ENCODE data around the gene LAIR2. TPM values are rescaled to one million over a fixed set of nuclear protein-coding genes. Genes with fewer than 3 reads are reported as not detected.

The LAIR2 gene, protein sequence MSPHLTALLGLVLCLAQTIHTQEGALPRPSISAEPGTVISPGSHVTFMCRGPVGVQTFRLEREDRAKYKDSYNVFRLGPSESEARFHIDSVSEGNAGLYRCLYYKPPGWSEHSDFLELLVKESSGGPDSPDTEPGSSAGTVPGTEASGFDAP
- total RNA-seq (2022; extraction: Qiagen RNA extraction; ENCODE audit: low read depth) = not detected in 5 replicates

DNA sequence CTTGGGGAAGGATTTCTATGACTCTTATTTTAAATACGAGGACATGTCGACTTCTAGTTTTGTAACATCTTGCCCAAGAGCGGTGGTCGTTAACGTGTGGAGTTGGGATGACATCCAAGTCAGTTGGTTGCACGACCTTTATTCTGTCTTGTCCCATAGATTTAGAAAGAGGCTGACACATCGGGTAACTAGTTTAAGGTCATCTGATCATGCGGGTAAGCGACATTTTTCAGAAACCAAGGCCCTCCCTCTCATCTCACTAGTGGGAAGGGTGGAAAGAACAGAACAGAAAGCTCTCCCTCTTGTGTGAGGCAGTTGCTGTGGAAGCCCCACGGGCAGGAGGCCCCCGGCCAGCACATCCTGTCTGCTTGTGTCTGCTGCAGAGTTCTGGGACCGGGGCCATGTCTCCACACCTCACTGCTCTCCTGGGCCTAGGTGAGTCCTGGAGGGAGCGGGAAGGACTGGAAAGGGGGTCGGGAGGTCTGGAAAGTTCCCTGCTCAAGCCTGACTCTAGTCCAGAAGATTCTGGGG, at the start of gene LAIR2:
LAIR2 (plus strand) TSS at position 314 of the 531 bp plus-strand sequence; CDS start at position 402, 88 bp downstream.

DNA sequence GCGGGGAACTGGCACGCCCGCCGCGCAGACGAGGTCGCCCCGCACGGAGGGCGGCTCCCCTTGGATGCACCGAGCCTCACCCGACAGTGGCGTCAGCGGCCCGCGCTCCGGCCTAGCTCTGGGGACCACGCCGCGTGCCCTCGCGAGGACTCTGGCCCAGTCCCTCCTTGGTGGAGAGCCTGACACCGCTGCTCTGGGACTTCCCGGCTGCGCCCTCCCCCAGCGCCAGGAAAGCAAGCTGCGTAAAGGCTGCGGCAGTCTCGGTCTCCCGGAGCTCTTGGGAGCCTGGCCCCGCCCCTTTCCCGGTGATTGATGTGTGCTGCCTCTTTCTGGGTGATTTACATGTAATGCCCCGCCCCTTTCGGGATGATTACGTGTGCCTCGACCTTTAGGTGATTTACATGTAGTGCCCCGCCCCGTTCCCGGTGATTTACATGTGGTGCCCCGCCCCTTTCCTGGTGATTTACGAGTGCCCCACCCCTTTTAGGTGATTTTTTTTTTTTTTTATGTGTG, 39.0 kb upstream of the LAIR2 start, which contains the start of gene LENG9:
LENG9 (minus strand) TSS at position 248 of the 513 bp plus-strand sequence. CDS start 252 bp downstream, outside the sequence.

DNA sequence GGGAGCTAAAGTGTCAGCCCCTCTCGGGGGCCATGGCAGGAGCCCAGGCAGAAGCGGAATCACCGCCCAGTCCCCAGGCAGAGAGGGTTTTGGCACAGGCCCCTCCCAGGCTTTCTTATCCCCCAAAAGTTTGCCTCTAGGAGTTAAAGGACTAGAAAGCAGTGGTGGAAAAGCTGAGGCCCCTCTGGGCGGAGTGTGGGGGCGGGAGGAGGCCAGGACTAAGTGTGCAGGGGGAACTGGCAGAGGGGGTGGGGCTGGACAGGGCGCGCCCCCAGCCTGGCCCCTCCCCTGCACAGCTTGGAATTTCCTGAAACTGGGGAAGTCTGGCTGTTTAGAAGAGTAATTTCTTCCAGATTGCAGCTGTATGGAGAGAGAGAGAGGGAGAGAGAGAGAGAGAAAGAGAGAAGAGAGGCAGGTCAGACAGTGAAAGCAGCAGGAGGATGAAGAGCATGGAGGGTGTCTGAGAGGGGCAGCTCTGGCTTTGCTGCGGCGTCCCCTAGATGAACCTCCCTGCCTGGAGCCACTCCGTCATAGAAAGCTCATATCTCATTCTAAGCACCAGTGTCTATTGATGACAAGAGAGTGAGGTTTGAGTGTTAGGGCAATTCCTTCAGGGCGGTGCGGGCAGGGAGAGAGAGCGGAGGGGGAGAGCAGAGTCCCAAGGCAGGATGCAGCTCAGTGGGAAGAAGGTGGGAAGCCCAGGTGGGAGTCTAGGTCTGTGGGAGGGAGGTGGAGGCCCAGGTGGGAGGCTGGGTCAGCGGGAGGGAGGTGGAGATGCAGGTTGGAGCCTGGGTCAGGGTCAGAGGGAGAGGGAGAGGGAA, 29.4 kb upstream of the LAIR2 start, which contains the start of gene CDC42EP5:
CDC42EP5 (minus strand) TSS at position 226 of the 821 bp plus-strand sequence. CDS start 7,749 bp downstream, outside the sequence.

Other genes with a start within 250 kb of the LAIR2 start
- gene LILRB5, start 245.6 kb upstream of the LAIR2 start, total RNA-seq (2022; extraction: Qiagen RNA extraction; ENCODE audit: low read depth) = 0.03 to 0.06 TPM in 2 of 5 replicates, not detected in the others
- 0.14 TPM in 1 of 5 replicates, not detected in the others for gene LILRB2, start 221.7 kb upstream of the LAIR2 start, total RNA-seq (2022; extraction: Qiagen RNA extraction; ENCODE audit: low read depth)
- gene LILRA5, start 189.7 kb upstream of the LAIR2 start, total RNA-seq (2022; extraction: Qiagen RNA extraction; ENCODE audit: low read depth) = not detected in 5 replicates
- gene LILRA4, start 163.7 kb upstream of the LAIR2 start, total RNA-seq (2022; extraction: Qiagen RNA extraction; ENCODE audit: low read depth) = not detected in 5 replicates
- 0.08 to 0.12 TPM in 2 of 5 replicates, not detected in the others for gene LAIR1, start 137.9 kb upstream of the LAIR2 start, total RNA-seq (2022; extraction: Qiagen RNA extraction; ENCODE audit: low read depth)
- gene TTYH1, start 87.4 kb upstream of the LAIR2 start, total RNA-seq (2022; extraction: Qiagen RNA extraction; ENCODE audit: low read depth) = 0.10 TPM in 1 of 5 replicates, not detected in the others
- 85.8 to 138 TPM (median 96.4 TPM) in 5 replicates for gene LENG8, start 53.6 kb upstream of the LAIR2 start, total RNA-seq (2022; extraction: Qiagen RNA extraction; ENCODE audit: low read depth)
- 4.6 to 7.5 TPM (median 6.5 TPM) in 5 replicates for gene LENG9, start 39.1 kb upstream of the LAIR2 start, total RNA-seq (2022; extraction: Qiagen RNA extraction; ENCODE audit: low read depth)
- gene CDC42EP5, start 29.5 kb upstream of the LAIR2 start, total RNA-seq (2022; extraction: Qiagen RNA extraction; ENCODE audit: low read depth) = not detected in 5 replicates
- not detected in 5 replicates for gene LILRA2, start 71.0 kb downstream of the LAIR2 start, total RNA-seq (2022; extraction: Qiagen RNA extraction; ENCODE audit: low read depth)
- gene LILRA1, start 90.8 kb downstream of the LAIR2 start, total RNA-seq (2022; extraction: Qiagen RNA extraction; ENCODE audit: low read depth) = not detected in 5 replicates
- 0.02 TPM in 1 of 5 replicates, not detected in the others for gene LILRB1, start 127.7 kb downstream of the LAIR2 start, total RNA-seq (2022; extraction: Qiagen RNA extraction; ENCODE audit: low read depth)
- 0.07 TPM in 1 of 5 replicates, not detected in the others for gene LILRB4, start 160.2 kb downstream of the LAIR2 start, total RNA-seq (2022; extraction: Qiagen RNA extraction; ENCODE audit: low read depth)
- gene KIR3DL3, start 221.6 kb downstream of the LAIR2 start, total RNA-seq (2022; extraction: Qiagen RNA extraction; ENCODE audit: low read depth) = not detected in 5 replicates
- gene KIR2DL3, start 235.7 kb downstream of the LAIR2 start, total RNA-seq (2022; extraction: Qiagen RNA extraction; ENCODE audit: low read depth) = not detected in 5 replicates